ENCODE results near the gene MFSD12. TPM values are rescaled to one million over a fixed set of nuclear protein-coding genes. Genes with fewer than 3 reads are reported as not detected.

MFSD12 gene
- total RNA-seq, 3 donors from 2014 or later, result 25.0 to 43.6 (median 36.8) TPM

- TF ChIP-seq CTCF (IDR thresholded peaks at IDR 0.05), result peak; percentile 94
- H3K4me3 ChIP-seq, result no peak overlapping the region
- no peaks in the 10 kb centered on the region for H3K9me3 ChIP-seq
- DNase-seq, result peak; percentile 75 to 91 (median 84)
- no peaks in the 10 kb centered on the region for H3K4me1 ChIP-seq (ENCODE audit: low read depth)
- intact Hi-C loops (cut with DNase I, micrococcal nuclease), result loop anchor here in 1 of 2 donors (10.0 kb wide), 1 partner anchor 70 kb away; no protein-coding TSS in a partner anchor
- ATAC-seq, result peak; percentile 88
- no peaks in the 10 kb centered on the region for H3K36me3 ChIP-seq (ENCODE audit: low read depth)
These were observed 12.4 kb downstream of the MFSD12 start for GRCh38 chr19:3544742-3545668.

- DNase-seq, result no peak
- intact Hi-C loops (cut with DNase I, micrococcal nuclease), result loop anchor here in 1 of 2 donors (10.0 kb wide), 1 partner anchor 71 kb away; no protein-coding TSS in a partner anchor
These were observed 13.4 kb downstream of the MFSD12 start for GRCh38 chr19:3544058-3544376.

GRCh38 chr19:3543150-3544057, 14.0 kb downstream of the MFSD12 start:
- intact Hi-C loops (cut with DNase I, micrococcal nuclease), result loop anchor here in 1 of 2 donors (10.0 kb wide), 1 partner anchor 71 kb away; no protein-coding TSS in a partner anchor
- no peak for ATAC-seq
- no peaks in the 10 kb centered on the region for H3K36me3 ChIP-seq (ENCODE audit: low read depth)

More at GRCh38 chr19:3544058-3544376, 13.4 kb downstream of the MFSD12 start:
- no peak for ATAC-seq
- Histone ChIP-seq H3K36me3 (ENCODE audit: low read depth) (no peaks in the 10 kb centered on the region), H3K4me3 (no peak overlapping the region), H3K4me1 (ENCODE audit: low read depth) (no peaks in the 10 kb centered on the region), H3K9me3 (no peaks in the 10 kb centered on the region)
- TF ChIP-seq CTCF (IDR thresholded peaks at IDR 0.05), result no peak

GRCh38 chr19:3539756-3540118, 17.6 kb downstream of the MFSD12 start:
- ATAC-seq, result no peak
- DNase-seq, result no peak
- Histone ChIP-seq H3K4me1 (ENCODE audit: low read depth) (no peaks in the 10 kb centered on the region), H3K4me3 (no peak overlapping the region), H3K9me3 (no peaks in the 10 kb centered on the region), H3K36me3 (ENCODE audit: low read depth) (no peaks in the 10 kb centered on the region)
- no peak for TF ChIP-seq CTCF (IDR thresholded peaks at IDR 0.05)
- intact Hi-C loops (cut with DNase I, micrococcal nuclease), result loop anchor here in 1 of 2 donors (10.0 kb wide), 1 partner anchor 75 kb away; no protein-coding TSS in a partner anchor

More at GRCh38 chr19:3543150-3544057, 14.0 kb downstream of the MFSD12 start:
- H3K9me3 ChIP-seq, result no peaks in the 10 kb centered on the region
- TF ChIP-seq CTCF (IDR thresholded peaks at IDR 0.05), result no peak
- DNase-seq, result peak in 1 of 3 donors; percentile 53
- no peaks in the 10 kb centered on the region for H3K4me1 ChIP-seq (ENCODE audit: low read depth)
- H3K4me3 ChIP-seq, result no peak overlapping the region

GRCh38 chr19:3538965-3539755, 18.2 kb downstream of the MFSD12 start, which contains the start of gene TEKTIP1:
Gene TEKTIP1, plus strand, starts transcription at chr19:3539174. Its CDS starts 4 bp downstream, at chr19:3539178.
- Histone ChIP-seq H3K9me3 (no peaks in the 10 kb centered on the region), H3K36me3 (ENCODE audit: low read depth) (no peaks in the 10 kb centered on the region), H3K4me3 (no peak within 1 kb of the TSS), H3K4me1 (ENCODE audit: low read depth) (no peaks in the 10 kb centered on the region)
- DNase-seq (no peak), ATAC-seq (no peak)
- no peak for TF ChIP-seq CTCF (IDR thresholded peaks at IDR 0.05)
- intact Hi-C loops (cut with DNase I, micrococcal nuclease), result no loop called here

Data from mucosa of descending colon (tissue), 3 donors.